Fibroblast of skin of right biceps (primary cell): ENCODE data around the gene ASL.
A peak's percentile ranks its signal among the peaks of the same experiment; 100 is the strongest.
"Not testable (repeated sequence)": the region's sequence is repeated elsewhere in the genome, so short reads cannot be mapped to it uniquely, and the experiment has no call there.

Experiments used
- DNase-seq: peaks from one replicate; pipeline ENCODE4 v3.0.0-alpha.2; 2013

The ASL gene

DNA sequence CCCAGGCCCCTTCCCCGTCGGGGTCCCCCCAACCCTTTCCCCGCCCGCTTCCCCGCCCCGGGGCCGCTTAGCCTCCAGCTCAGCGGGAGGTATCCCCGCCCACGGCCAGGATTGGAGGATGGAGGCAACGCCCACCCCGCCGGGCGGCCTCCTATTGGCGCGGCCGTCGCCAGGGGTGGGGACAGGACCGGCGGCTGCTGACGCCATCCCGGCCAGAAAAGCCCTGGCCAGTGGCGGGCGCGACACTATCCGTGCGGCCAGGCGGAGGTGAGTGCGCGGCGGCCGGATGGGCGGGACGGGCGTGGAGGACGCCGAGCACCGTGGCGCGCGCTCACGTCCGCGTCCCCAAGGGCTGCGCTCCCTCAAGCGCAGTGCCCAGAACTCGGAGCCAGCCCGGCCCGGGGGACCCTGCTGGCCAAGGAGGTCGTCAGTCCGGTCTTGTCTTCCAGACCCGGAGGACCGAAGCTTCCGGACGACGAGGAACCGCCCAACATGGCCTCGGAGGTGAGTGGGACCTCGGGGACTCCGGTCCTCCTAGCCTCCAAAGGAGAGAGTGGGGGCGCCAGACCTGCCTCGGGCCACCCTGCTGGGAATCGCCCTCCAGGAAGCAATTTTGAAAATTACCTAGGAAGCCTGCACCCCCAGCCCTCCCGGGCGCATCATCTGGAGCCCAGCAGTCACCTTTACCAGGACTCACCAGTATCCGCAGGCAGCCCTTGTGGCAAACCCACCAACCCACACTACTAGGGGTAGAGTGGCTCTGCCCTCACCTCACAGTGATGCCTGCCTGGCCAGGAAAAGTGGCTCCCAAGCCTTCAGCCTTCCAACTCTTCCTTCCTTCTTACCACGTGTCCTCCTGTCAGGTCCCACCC is at the start of gene ASL:
Gene ASL, plus strand, starts transcription at position 230 of the 872 bp plus-strand sequence. Its CDS starts 263 bp downstream, at position 493.
- peak; percentile 91 for DNase-seq

DNA sequence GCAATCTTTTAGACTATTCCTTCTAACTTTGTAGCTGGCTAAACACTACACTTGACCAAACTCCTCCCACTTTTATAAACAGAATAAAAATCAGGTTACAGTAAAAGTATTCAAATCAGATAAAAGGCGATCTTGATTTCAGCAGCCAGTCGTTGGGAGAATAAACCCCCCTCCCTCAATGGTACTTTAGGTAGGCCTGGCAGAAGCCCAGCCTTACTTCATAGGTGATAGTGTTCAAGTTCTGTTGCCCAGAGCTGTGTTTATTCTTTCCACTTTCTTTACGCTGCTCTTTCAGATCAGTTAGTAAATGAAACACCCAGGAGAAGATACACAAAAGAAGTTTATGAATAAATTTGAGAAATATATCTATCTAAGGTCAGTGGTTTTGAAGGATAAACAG is 47.3 kb upstream of the ASL start:
- not testable (repeated sequence) for DNase-seq

DNA sequence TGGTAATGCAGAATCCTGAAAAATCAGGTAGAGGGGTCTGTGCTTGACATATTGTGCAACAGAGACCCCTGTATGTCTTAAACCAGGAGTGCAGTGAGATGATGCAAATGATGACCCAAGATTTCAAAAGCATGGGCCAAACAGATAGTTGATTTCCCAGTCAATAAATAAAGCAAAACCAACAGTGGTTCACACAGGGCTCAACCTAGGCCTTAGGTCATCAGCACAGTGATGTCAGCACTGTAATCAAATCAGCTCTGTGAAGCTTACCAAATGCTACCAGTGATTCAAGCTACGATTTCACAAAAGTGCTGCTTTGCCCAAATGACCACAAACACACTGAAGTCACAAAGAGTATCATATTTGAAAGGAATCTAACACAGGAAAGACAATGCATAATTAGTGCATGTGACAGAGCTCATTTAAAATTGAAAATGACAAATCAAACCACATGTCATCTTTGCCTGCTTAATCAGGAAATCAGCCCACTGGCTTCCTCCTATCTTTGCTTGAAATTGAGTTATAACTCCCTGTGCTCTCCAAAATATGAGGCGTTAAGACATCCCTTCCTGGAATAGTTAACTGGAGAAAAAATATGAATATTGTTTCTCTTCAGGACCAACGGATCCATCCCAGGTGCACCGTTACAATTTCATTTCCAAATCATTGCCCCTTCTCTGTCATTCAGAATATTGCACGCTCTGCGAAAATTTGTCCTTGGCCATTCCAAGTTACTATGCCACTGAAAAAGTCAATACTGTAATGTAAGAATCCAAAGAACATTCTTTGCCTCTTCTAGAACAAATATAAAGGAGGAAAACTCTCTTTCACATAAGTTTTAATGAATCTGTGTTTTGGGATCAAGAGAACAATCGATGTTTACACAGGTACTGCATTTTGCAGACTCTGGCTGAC is 41.9 kb upstream of the ASL start:
- DNase-seq: no peak

DNA sequence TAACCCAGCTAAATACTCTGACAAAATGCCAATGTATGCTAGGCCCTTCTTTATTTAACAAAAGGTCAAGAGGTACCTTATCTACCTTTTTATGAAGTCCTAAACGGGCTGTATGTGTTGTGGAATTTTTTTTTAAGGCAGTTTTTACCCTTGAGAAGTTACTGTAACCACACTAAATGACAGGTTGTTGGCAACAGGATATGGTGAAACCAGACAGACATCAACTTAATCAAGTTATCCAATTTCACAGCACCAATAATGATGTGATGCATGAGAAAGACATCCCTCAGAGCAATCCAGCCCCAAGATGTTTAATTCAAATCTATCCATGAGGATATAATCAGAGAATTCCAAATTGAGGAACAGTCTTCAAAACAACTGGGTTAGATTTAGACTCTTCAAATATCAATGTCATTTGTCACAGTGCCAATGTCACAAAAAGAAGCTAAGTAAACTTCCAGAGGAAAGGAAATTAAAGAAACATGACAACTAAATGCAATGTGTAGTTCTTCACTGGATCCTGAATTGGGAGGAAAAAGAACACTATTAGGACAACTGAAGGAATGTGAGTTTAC is 41.1 kb upstream of the ASL start:
- DNase-seq: peak; percentile 62

DNA sequence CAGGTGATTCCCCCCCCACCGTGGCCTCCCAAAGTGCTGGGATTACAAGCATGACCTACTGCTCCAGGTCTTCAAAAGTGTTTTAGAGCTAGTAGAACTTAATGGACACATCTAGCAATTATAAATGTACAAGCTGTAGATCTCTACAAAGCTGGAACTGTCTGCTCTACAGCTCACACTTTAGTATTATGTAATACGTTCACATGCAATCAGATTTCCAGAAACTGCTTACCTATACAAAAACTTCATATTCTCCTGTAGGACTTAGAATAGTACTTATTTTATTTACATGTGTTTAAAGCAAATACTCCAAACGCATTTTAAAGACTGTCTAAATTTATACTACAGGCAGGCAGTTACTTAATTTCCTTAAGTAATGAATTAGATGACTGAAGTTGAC is 39.2 kb upstream of the ASL start:
- DNase-seq: no peak

DNA sequence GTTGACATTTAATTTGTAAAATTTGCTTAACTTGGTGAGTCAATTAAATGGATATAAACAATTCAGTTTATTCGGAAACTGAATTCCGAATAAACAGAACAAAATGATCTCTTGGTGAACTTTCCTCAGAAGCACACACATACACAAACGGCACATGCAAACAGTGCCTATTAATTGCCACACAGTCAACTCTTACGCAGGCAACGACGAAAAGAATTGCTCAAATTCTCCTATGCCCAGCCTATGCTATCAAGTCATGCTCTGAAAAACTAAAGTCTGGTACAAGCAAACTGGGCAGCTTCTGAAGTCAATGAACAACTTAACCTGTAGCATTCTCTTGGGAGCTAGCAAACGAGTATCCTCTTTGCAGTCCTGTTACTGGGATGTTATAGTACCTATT is 38.8 kb upstream of the ASL start:
- DNase-seq: no peak

DNA sequence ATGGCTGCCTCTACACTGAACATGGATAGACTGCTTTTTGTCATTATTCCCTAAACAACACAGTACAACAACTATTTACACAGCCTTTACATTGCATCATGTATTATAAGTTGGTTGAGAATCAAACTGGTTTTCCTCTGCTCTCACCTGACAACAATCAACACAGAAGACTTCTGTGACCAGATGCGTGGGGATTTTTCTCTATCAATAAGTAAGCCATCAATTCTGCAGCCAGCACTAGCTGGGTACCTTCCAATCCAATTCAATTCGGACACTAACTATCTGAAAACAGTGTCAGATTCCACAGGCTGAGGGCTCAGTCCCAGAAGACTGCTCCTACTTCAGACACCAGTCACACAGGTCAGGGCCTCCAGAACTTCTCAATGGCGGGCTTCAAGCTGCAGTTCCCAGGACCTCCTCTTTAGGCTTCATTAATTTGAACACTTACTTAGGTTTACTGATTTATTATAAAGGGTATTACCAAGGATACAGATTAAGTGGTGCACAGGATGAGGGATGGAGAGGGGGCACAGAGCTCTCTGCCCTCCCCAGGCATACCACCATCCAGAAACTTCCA is 36.4 kb upstream of the ASL start:
- no peak for DNase-seq

- DNase-seq: peak; percentile 31
Measured at GRCh38 chr7:66043681-66044497, 31.7 kb upstream of the ASL start.

GRCh38 chr7:66044498-66044854 is 31.1 kb upstream of the ASL start:
- DNase-seq: not testable (repeated sequence)

GRCh38 chr7:66047426-66047825 is 28.2 kb upstream of the ASL start:
- DNase-seq: peak; percentile 99

DNA sequence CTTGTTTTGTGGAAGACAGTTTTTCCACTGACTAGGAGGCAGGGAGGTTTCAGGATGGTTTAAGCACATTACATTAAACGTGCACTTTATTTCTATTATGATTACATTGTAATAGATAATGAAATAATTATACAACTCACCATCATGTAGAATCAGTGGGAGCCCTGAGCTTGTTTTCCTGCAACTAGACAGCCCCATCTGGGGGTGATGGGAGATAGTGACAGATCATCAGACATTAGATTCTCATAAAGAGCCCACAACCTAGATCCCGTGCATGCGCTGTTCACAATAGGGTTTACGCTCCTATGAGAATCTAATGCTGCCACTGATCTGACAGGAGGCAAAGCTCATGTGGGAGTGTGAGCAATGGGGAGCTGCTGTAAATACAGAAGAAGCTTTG is 25.7 kb upstream of the ASL start:
- DNase-seq: not testable (repeated sequence)

- no peak for DNase-seq
Measured at GRCh38 chr7:66050337-66050957, 25.2 kb upstream of the ASL start.

GRCh38 chr7:66050990-66051448 is 24.6 kb upstream of the ASL start:
- peak; percentile 94 for DNase-seq

DNA sequence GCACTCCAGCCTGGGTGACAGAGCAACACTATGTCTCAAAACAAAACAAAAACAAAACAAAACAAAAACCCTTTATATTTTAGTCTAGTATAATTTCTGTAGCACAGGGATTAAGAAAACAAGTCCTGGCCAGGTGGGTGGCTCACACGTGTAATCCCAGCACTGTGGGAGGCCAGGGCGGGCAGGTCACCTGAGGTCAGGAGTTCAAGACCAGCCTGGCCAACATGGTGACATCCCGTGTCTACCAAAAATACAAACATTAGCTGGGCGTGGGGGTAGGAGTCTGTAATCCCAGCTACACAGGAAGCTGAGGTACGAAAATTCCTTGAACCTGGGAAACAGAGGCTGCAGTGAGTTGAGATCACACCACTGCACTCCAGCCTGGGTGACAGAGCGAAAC is 23.2 kb upstream of the ASL start:
- no peak for DNase-seq

GRCh38 chr7:66054063-66054462 is 21.6 kb upstream of the ASL start:
- DNase-seq: no peak

DNA sequence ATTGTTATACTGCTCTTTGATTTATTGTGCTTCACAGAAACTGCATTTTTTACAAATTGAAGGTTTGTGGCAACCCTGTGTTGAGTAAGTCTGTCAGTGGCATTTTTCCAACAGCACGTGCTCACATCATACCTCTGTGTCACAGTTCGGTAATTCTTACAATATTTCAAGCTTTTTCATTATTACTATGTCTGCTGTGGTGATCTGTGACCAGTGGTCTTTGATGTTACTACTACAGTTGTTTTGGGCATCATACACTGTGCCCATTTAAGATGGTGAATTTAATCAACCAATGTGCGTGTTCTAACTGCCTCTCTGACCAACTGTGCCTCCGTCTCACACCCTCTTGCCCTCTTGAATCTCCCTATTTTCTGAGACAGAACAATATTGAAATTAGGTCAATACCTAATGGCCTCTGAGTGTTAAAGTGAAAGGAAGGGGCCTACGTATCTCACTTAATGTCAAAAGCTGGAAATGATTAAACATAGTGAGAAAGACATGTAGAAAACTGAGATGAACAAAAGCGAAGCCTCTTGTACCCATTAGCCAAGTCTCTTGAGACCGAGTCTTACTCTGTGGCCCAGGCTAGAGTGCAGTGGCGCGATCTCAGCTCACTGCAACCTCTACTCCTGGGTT is 20.2 kb upstream of the ASL start:
- DNase-seq: peak; percentile 78

DNA sequence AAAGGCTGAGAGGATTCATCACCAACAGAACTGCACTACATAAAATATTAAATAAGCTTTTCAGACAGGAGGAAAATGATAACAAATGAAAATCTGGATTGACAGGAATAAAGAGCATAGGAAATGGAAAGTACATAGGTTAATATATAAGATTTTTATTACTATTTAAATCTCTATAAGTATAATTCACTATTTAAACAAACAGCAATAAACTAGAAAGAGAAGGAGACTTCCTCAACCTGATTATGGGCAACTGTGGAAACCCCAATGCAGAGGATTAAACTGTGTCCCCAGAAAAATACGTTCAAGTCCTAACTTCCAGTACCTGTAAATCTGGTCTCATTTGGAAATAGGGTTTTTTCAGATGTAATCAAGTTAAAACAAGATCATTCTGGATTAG is 14.8 kb upstream of the ASL start:
- DNase-seq: no peak

GRCh38 chr7:66069732-66070131 is 5.9 kb upstream of the ASL start:
- no peak for DNase-seq

DNA sequence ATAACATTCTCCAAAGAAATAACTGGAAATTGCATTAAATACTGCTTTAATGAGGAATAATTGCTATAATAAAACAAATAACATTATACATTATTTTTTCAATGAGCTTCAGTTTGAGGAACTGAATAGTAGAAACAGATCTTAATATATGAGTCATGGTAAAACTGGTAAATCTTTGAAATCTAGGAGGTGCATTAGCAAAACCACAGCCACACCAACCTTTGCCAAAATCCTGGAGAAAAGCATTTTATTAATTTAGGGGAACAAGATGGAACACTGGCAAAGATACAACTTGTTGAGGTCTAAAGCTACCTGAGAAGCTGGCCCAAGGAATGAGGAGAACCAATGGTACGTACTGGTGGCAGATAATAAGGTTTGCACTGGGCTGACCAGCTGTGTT is 5.4 kb upstream of the ASL start:
- peak; percentile 37 for DNase-seq

GRCh38 chr7:66072208-66072607 is 3.4 kb upstream of the ASL start:
- DNase-seq: not testable (repeated sequence)
